ENCODE results near the gene B4GALT5. TPM values are rescaled to one million over a fixed set of nuclear protein-coding genes. Genes with fewer than 3 reads are reported as not detected.
A peak's percentile ranks its signal among the peaks of the same experiment; 100 is the strongest.
"Not testable (repeated sequence)": the region's sequence is repeated elsewhere in the genome, so short reads cannot be mapped to it uniquely, and the experiment has no call there.

B4GALT5 gene
- total RNA-seq, 1 experiment from 2014 or later, result 65.0 TPM

DNA sequence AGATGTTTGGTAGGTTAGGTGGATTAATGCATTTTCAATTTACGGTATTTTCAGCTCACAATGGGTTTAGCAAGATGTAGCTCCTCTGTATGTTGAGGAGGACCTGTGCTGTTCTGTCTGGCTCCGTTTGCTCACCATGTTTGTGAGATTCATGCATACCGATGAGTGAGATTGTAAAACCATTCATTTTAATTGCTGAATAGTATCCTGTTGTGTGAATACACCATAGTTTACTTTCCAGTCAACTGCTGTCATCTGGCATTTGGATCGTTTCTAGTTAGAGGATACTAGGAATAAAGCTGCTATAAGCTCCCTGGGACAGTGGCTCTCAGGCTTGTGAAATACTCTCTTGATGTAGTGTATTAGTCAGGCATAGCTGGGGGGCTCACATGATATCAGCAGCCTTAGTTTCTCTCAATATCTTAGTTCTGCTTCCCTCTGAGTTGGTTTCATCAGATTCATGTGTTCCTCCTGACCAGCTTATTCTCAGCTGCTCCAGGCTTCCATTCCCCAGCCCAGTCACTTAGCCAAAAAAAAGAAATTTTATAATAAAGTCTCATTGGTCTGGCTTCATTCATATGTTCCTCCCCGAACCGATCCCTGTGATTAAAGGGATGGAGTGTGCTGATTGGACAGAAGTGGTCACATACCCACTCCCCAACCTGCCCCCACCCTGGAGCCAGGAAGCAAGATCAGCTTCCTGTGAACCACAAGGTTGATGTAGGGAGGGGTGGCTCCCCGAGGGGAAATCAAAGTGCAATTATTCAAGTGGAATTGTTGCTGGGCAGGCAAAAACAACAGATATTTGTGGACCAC lies 10.9 kb upstream of the B4GALT5 start:
- H3K27ac Mint-ChIP-seq (ENCODE audit: unreplicated experiment), result no peak overlapping the region
- intact Hi-C loops (cut with micrococcal nuclease; ENCODE audit: unreplicated experiment), result no loop called here
- H3K4me3 Mint-ChIP-seq (ENCODE audit: unreplicated experiment), result no peak overlapping the region
- Histone ChIP-seq H3K4me1 (peaks cover 8% of the 10 kb centered on the region), H3K27me3 (replicated peaks; ENCODE audit: control insufficient read depth, insufficient read depth, low read length) (no peaks in the 10 kb centered on the region), H3K9me3 (no peaks in the 10 kb centered on the region), H3K36me3 (ENCODE audit: control insufficient read depth, insufficient read depth, low read length) (no peaks in the 10 kb centered on the region), H3K4me3 (ENCODE audit: low read depth, low read length) (no peak overlapping the region)
- CTCF ChIA-PET, result interaction anchor here (0.6 kb wide), 1 partner anchor 277 kb away, joined by 4 read pairs; no protein-coding TSS in a partner anchor
- H3K36me3 Mint-ChIP-seq (ENCODE audit: insufficient read depth, unreplicated experiment), result no peaks in the 10 kb centered on the region
- TF ChIP-seq, protein P1, sequence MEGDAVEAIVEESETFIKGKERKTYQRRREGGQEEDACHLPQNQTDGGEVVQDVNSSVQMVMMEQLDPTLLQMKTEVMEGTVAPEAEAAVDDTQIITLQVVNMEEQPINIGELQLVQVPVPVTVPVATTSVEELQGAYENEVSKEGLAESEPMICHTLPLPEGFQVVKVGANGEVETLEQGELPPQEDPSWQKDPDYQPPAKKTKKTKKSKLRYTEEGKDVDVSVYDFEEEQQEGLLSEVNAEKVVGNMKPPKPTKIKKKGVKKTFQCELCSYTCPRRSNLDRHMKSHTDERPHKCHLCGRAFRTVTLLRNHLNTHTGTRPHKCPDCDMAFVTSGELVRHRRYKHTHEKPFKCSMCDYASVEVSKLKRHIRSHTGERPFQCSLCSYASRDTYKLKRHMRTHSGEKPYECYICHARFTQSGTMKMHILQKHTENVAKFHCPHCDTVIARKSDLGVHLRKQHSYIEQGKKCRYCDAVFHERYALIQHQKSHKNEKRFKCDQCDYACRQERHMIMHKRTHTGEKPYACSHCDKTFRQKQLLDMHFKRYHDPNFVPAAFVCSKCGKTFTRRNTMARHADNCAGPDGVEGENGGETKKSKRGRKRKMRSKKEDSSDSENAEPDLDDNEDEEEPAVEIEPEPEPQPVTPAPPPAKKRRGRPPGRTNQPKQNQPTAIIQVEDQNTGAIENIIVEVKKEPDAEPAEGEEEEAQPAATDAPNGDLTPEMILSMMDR (IDR thresholded peaks at IDR 0.05; ENCODE audit: insufficient read depth in 1 of 2, low read depth in 1 of 2, low read length in 1 of 2, severe bottlenecking in 1 of 2, unreplicated experiment in 1 of 2), result no peak
- POLR2A ChIA-PET, result interaction anchor here (0.6 kb wide), 1 partner anchor 17 kb away, joined by 6 read pairs; no protein-coding TSS in a partner anchor
- BruUV-seq (replicated peaks), result no TSS peak
- no peaks in the 10 kb centered on the region for H3K9me3 Mint-ChIP-seq (ENCODE audit: unreplicated experiment)
- no peaks in the 10 kb centered on the region for H3K27me3 Mint-ChIP-seq (ENCODE audit: insufficient read depth, unreplicated experiment)
- DNase-seq, result no peak
- no peaks in the 10 kb centered on the region for H3K4me1 Mint-ChIP-seq (ENCODE audit: low read depth, unreplicated experiment)

DNA sequence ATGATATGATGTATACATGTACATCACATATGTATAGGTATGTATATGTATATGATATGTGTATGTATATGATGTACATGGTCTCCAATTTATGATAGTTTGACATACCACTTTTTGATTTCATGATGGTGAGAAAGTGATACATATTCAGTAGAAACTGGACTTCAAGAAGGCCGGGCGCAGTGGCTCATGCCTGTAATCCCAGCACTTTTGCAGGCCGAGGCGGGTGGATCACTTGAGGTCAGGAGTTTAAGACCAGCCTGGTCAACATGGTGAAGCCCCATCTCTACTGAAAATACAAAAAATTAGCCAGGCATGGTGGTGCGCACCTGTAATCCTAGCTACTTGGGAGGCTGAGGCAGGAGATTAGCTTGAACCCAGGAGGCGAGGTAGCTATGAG lies 10.1 kb upstream of the B4GALT5 start:
- H3K4me1 Mint-ChIP-seq (ENCODE audit: low read depth, unreplicated experiment); H3K36me3 Mint-ChIP-seq (ENCODE audit: insufficient read depth, unreplicated experiment); intact Hi-C loops (cut with micrococcal nuclease; ENCODE audit: unreplicated experiment); POLR2A ChIA-PET; H3K9me3 ChIP-seq; BruUV-seq (replicated peaks); H3K4me1 ChIP-seq; DNase-seq; H3K36me3 ChIP-seq (ENCODE audit: control insufficient read depth, insufficient read depth, low read length); CTCF ChIA-PET; H3K27ac Mint-ChIP-seq (ENCODE audit: unreplicated experiment); H3K27me3 ChIP-seq (replicated peaks; ENCODE audit: control insufficient read depth, insufficient read depth, low read length); H3K4me3 Mint-ChIP-seq (ENCODE audit: unreplicated experiment); H3K27me3 Mint-ChIP-seq (ENCODE audit: insufficient read depth, unreplicated experiment); H3K4me3 ChIP-seq (ENCODE audit: low read depth, low read length); H3K9me3 Mint-ChIP-seq (ENCODE audit: unreplicated experiment): not testable (repeated sequence)

DNA sequence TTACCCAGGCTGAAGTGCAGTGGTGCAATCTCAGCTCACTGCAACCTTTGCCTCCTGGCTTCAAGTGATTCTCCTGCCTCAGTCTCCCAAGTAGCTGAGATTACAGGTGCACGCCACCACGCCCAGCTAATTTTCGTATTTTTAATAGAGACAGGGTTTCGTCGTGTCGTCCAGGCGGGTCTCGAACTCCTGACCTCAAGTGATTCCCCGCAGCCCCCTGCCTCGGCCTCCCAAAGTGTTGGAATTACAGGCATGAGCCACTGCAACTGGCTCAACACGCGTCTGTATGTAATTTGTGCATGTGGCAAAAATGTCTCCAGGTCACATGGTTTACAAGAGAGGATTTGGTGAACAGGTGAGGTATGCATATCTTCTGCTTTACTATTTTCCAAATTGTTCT lies 7.6 kb upstream of the B4GALT5 start:
- H3K27me3 ChIP-seq (replicated peaks; ENCODE audit: control insufficient read depth, insufficient read depth, low read length); H3K27ac Mint-ChIP-seq (ENCODE audit: unreplicated experiment); H3K4me3 ChIP-seq (ENCODE audit: low read depth, low read length); H3K27me3 Mint-ChIP-seq (ENCODE audit: insufficient read depth, unreplicated experiment); H3K36me3 ChIP-seq (ENCODE audit: control insufficient read depth, insufficient read depth, low read length); H3K4me3 Mint-ChIP-seq (ENCODE audit: unreplicated experiment); POLR2A ChIA-PET; intact Hi-C loops (cut with micrococcal nuclease; ENCODE audit: unreplicated experiment); H3K9me3 Mint-ChIP-seq (ENCODE audit: unreplicated experiment); H3K36me3 Mint-ChIP-seq (ENCODE audit: insufficient read depth, unreplicated experiment); BruUV-seq (replicated peaks); H3K4me1 Mint-ChIP-seq (ENCODE audit: low read depth, unreplicated experiment); H3K9me3 ChIP-seq: not testable (repeated sequence)
- peaks cover 13% of the 10 kb centered on the region for H3K4me1 ChIP-seq
- DNase-seq, result peak in 1 of 2 experiments; percentile 36
- CTCF ChIA-PET, result interaction anchor here (0.7 kb wide), 1 partner anchor 92 kb away, joined by 3 read pairs; no protein-coding TSS in a partner anchor

DNA sequence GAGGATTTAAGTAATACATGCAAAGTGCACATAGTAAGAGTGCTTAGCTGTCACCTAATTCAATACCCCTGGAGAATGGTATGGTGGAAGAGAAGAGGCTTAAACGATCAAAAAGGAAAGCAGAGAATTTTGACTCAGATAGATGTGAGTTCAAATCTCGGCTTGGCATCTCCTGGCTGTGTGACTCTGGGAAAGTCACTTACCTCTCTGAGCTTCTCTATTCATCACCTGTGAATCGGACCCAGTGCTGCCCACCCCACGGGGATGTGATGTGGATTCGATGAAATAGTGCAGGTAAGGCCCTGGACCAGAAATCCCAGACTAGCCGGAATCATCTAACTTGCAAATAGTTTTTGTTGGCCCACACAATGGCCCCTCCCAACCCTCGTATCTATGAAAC lies 1.8 kb upstream of the B4GALT5 start:
- Histone ChIP-seq H3K36me3 (ENCODE audit: control insufficient read depth, insufficient read depth, low read length) (no peaks in the 10 kb centered on the region), H3K4me1 (peaks cover 28% of the 10 kb centered on the region), H3K9me3 (no peaks in the 10 kb centered on the region), H3K4me3 (ENCODE audit: low read depth, low read length) (no peak overlapping the region), H3K27me3 (replicated peaks; ENCODE audit: control insufficient read depth, insufficient read depth, low read length) (no peaks in the 10 kb centered on the region)
- BruUV-seq (replicated peaks), result no TSS peak
- Mint-ChIP-seq H3K36me3 (ENCODE audit: insufficient read depth, unreplicated experiment) (peaks cover 20% of the 10 kb centered on the region), H3K4me3 (ENCODE audit: unreplicated experiment) (no peak overlapping the region), H3K4me1 (ENCODE audit: low read depth, unreplicated experiment) (peaks cover 37% of the 10 kb centered on the region), H3K27ac (ENCODE audit: unreplicated experiment) (no peak overlapping the region), H3K27me3 (ENCODE audit: insufficient read depth, unreplicated experiment) (no peaks in the 10 kb centered on the region), H3K9me3 (ENCODE audit: unreplicated experiment) (no peaks in the 10 kb centered on the region)
- CTCF ChIA-PET, result no interaction called here
- intact Hi-C loops (cut with micrococcal nuclease; ENCODE audit: unreplicated experiment), result loop anchor here (2.0 kb wide), 1 partner anchor 105 kb away; no protein-coding TSS in a partner anchor
- TF ChIP-seq, protein P1 (IDR thresholded peaks at IDR 0.05; ENCODE audit: insufficient read depth in 1 of 2, low read depth in 1 of 2, low read length in 1 of 2, severe bottlenecking in 1 of 2, unreplicated experiment in 1 of 2), result no peak
- POLR2A ChIA-PET, result interaction anchor here (1.4 kb wide), 1 partner anchor 97 kb away, joined by 3 read pairs; the partner anchor contains the start of gene SLC9A8
- no peak for DNase-seq

Data from Caco-2 (cell line).